Endothelial cell of umbilical vein (primary cell): ENCODE measurements around the gene TNN.

ENCODE experiments used
- CTCF ChIP-seq, 2 donors: IDR thresholded peaks; 1 replicate in 1 of 2; 2 replicates in 1 of 2; pipeline ENCODE4 v1.5.1; 2011; ENCODE audit warnings: low read length in 2 of 2, mild to moderate bottlenecking in 2 of 2, moderate library complexity in 2 of 2, control low read depth in 1 of 2, inconsistent platforms in 1 of 2, low read depth in 1 of 2; ENCODE audit not compliant: insufficient read depth in 1 of 2; ENCODE audit errors: extremely low read depth in 1 of 2
- EZH2 ChIP-seq: IDR thresholded peaks from 2 replicates; pipeline ENCODE4 v1.6.1; 2012; ENCODE audit warnings: borderline replicate concordance, low read depth, mild to moderate bottlenecking, moderate library complexity, low read length, inconsistent platforms; ENCODE audit not compliant: severe bottlenecking
- GATA2 ChIP-seq: IDR thresholded peaks from 2 replicates; pipeline ENCODE4 v1.7.0; 2011; ENCODE audit warnings: low read depth, mild to moderate bottlenecking, moderate library complexity, mixed read lengths, low read length; ENCODE audit not compliant: insufficient read length, insufficient read depth
- JUN ChIP-seq: IDR thresholded peaks from 2 replicates; pipeline ENCODE4 v1.6.1; 2011; ENCODE audit warnings: borderline replicate concordance, low read depth; ENCODE audit not compliant: insufficient read length, insufficient read depth
- MAX ChIP-seq: IDR thresholded peaks from 2 replicates; pipeline ENCODE4 v1.6.1; 2011; ENCODE audit not compliant: insufficient read depth, insufficient read length
- MYC ChIP-seq: IDR thresholded peaks from one replicate; pipeline ENCODE4 v1.6.1; 2011; ENCODE audit warnings: mild to moderate bottlenecking, low read depth, low read length
- POLR2A ChIP-seq: IDR thresholded peaks from 2 replicates; pipeline ENCODE4 v1.6.1; 2012; ENCODE audit warnings: low read depth, mild to moderate bottlenecking, control low read depth, low read length
- POLR2AphosphoS5 ChIP-seq: IDR thresholded peaks from 2 replicates; pipeline ENCODE4 v1.6.1; 2012; ENCODE audit warnings: low read depth, mild to moderate bottlenecking, control low read depth, low read length, moderate library complexity; ENCODE audit not compliant: insufficient read depth

GRCh38 chr1:175024773-175025172 lies 42.9 kb upstream of the TNN start:
- TF ChIP-seq POLR2A (no peak), CTCF (IDR thresholded peaks at IDR 0.05; ENCODE audit: extremely low read depth in 1 of 2, insufficient read depth in 1 of 2, low read depth in 1 of 2, low read length in 2 of 2) (no peak), EZH2 (no peak), POLR2AphosphoS5 (no peak), MAX (no peak), JUN (no peak), GATA2 (no peak), MYC (no peak)
